ACHN (cell line): ENCODE results near the gene ERMN.
"Not testable (repeated sequence)": the region's sequence is repeated elsewhere in the genome, so short reads cannot be mapped to it uniquely, and the experiment has no call there.

ENCODE experiments used
- DNase-seq: peaks from one replicate; pipeline ENCODE4 v3.0.0-alpha.2; 2015
- in situ Hi-C: cut with HindIII; loops from 2 replicates; pipeline ENCODE4 v1.10.0; 2017; ENCODE audit warnings: low sequenced_read_pairs, low pct_ligation_motif_present, low pct_unique_long_range_greater_than_20kb

ERMN gene

GRCh38 chr2:157325786-157326185 is at the start of gene ERMN:
ERMN (minus strand) TSS chr2:157325824; CDS start chr2:157325642, 182 bp downstream.
- in situ Hi-C loops: no loop called here
- DNase-seq: no peak

- DNase-seq: no peak
- in situ Hi-C loops: no loop called here
Measured at GRCh38 chr2:157375384-157375783, 49.8 kb upstream of the ERMN start.

- in situ Hi-C loops: not testable (repeated sequence)
Measured at GRCh38 chr2:157368508-157368907, 42.9 kb upstream of the ERMN start.

GRCh38 chr2:157367704-157368103 is 42.1 kb upstream of the ERMN start:
- in situ Hi-C loops: no loop called here
- no peak for DNase-seq

More at GRCh38 chr2:157368508-157368907, 42.9 kb upstream of the ERMN start:
- DNase-seq: not testable (repeated sequence)

GRCh38 chr2:157364257-157364974 is 38.8 kb upstream of the ERMN start:
- no peak for DNase-seq
- in situ Hi-C loops: no loop called here

- in situ Hi-C loops: no loop called here
- DNase-seq: no peak
Measured at GRCh38 chr2:157363612-157364101, 38.0 kb upstream of the ERMN start.

- DNase-seq: no peak
- in situ Hi-C loops: no loop called here
Measured at GRCh38 chr2:157362627-157363026, 37.0 kb upstream of the ERMN start.

- in situ Hi-C loops: no loop called here
- no peak for DNase-seq
Measured at GRCh38 chr2:157361526-157361925, 35.9 kb upstream of the ERMN start.

GRCh38 chr2:157359628-157360027 is 34.0 kb upstream of the ERMN start:
- in situ Hi-C loops: no loop called here
- no peak for DNase-seq

GRCh38 chr2:157355618-157356017 is 30.0 kb upstream of the ERMN start:
- peak; percentile 4 for DNase-seq
- in situ Hi-C loops: no loop called here

GRCh38 chr2:157349949-157350515 is 24.4 kb upstream of the ERMN start:
- DNase-seq: no peak
- in situ Hi-C loops: no loop called here

GRCh38 chr2:157348291-157348921 is 22.8 kb upstream of the ERMN start:
- DNase-seq: no peak
- in situ Hi-C loops: no loop called here

GRCh38 chr2:157345647-157346389 is 20.2 kb upstream of the ERMN start:
- DNase-seq: no peak
- in situ Hi-C loops: no loop called here

- in situ Hi-C loops, DNase-seq: not testable (repeated sequence)
Measured at GRCh38 chr2:157341381-157341780, 15.8 kb upstream of the ERMN start.

GRCh38 chr2:157339965-157340655 is 14.5 kb upstream of the ERMN start:
- in situ Hi-C loops: no loop called here
- DNase-seq: no peak

GRCh38 chr2:157337978-157338377 is 12.4 kb upstream of the ERMN start:
- no peak for DNase-seq

GRCh38 chr2:157336137-157337010 is 10.8 kb upstream of the ERMN start:
- peak; percentile 58 for DNase-seq
- in situ Hi-C loops: no loop called here

More at GRCh38 chr2:157337978-157338377, 12.4 kb upstream of the ERMN start:
- in situ Hi-C loops: no loop called here

GRCh38 chr2:157334797-157335196 is 9.2 kb upstream of the ERMN start:
- in situ Hi-C loops: no loop called here
- no peak for DNase-seq
